HCT116 (cell line): ENCODE data around the gene ACKR4. TPM values are rescaled to one million over a fixed set of nuclear protein-coding genes. Genes with fewer than 3 reads are reported as not detected.

ENCODE experiments used
- ATAC-seq: fragments of 200-7000 bp; cut with Tn5 transposase; 2 replicates; pipeline ENCODE4 v1.9.1; 2020; ENCODE audit warnings: mild to moderate bottlenecking, moderate library complexity
- BruUV-seq: library from RNA; stranded (reverse); fragments of 400-500 nt; replicated peaks from 2 replicates; lab custom pipeline; 2021; lab: Mats Ljungman, UMichigan
- CTCF ChIA-PET: fragments of 300-600 bp; sonication (Branson Sonifier 250); formaldehyde crosslinking; loops from one replicate; lab custom pipeline; 2021; ENCODE audit warnings: antibody characterized with exemption; lab: Charles Lee
- POLR2A ChIA-PET: fragments of 300-600, 350-600 bp; sonication (Branson Sonifier 250); formaldehyde crosslinking; loops from one replicate; lab custom pipeline; 2021; ENCODE audit warnings: antibody characterized with exemption; lab: Charles Lee
- RAD21 ChIA-PET, 2 experiments: fragments of 300-600 bp; sonication (Branson Sonifier 250); formaldehyde crosslinking; loops; one replicate each; lab custom pipeline; 2023; ENCODE audit warnings: low total read pairs in 2 of 2; ENCODE audit not compliant: uncharacterized antibody in 2 of 2, unreplicated experiment in 2 of 2, low non-redundant PET in 1 of 2; lab: Charles Lee
- DNase-seq: peaks from one replicate; pipeline ENCODE4 v3.0.0-alpha.2; 2010; ENCODE audit warnings: low read depth, low spot score
- H2AFZ ChIP-seq: fragments of 200-600 bp; shearing (Covaris generic), sonication (generic); 2 replicates; pipeline ENCODE4 v1.6.1; 2017; ENCODE audit warnings: low read depth, mixed run types, mixed read lengths, antibody characterized with exemption, low read length; ENCODE audit not compliant: poor library complexity, severe bottlenecking
- H3K27ac ChIP-seq: 2 replicates; pipeline ENCODE4 v1.5.1; 2012; ENCODE audit warnings: low read depth, low read length
- H3K27me3 ChIP-seq: fragments of 200-600 bp; sonication (generic); 2 replicates; pipeline ENCODE4 v1.6.1; 2016; ENCODE audit warnings: mixed run types, low read length, mixed read lengths; ENCODE audit not compliant: insufficient read depth
- H3K36me3 ChIP-seq, 2 experiments: fragments of 200-500 bp in 1 of 2; fragments of 200-600 bp in 1 of 2; sonication (Bioruptor generic) in 1 of 2; sonication (generic) in 1 of 2; 2 replicates each; pipeline versions ENCODE4 v1.5.1 to v1.6.1; 2014 to 2016; ENCODE audit warnings: low read length in 2 of 2, inconsistent platforms in 1 of 2, mixed read lengths in 1 of 2, mixed run types in 1 of 2; ENCODE audit not compliant: insufficient read depth in 2 of 2, control insufficient read depth in 1 of 2
- H3K4me1 ChIP-seq, 2 experiments: fragments of 200-600 bp in 1 of 2; sonication (generic) in 1 of 2; 2 replicates each; pipeline versions ENCODE4 v1.5.1 to v1.6.1; 2012 to 2017; ENCODE audit warnings: low read length in 2 of 2, inconsistent platforms in 1 of 2, mild to moderate bottlenecking in 1 of 2, mixed read lengths in 1 of 2, mixed run types in 1 of 2, moderate library complexity in 1 of 2; ENCODE audit not compliant: insufficient read depth in 2 of 2, control insufficient read depth in 1 of 2
- H3K4me2 ChIP-seq: fragments of 200-600 bp; sonication (generic); 2 replicates; pipeline ENCODE4 v1.6.1; 2017; ENCODE audit warnings: mixed run types, low read length, mixed read lengths
- H3K4me3 ChIP-seq, 2 experiments: fragments of 200-600 bp in 1 of 2; sonication (generic) in 1 of 2; replicated peaks in 1 of 2; 2 replicates each; pipeline ENCODE4 v1.5.1; 2011 to 2016; ENCODE audit warnings: low read length in 2 of 2, control low read depth in 1 of 2, low read depth in 1 of 2, mild to moderate bottlenecking in 1 of 2, mixed read lengths in 1 of 2, mixed run types in 1 of 2
- H3K79me2 ChIP-seq: fragments of 200-600 bp; sonication (generic); 2 replicates; pipeline ENCODE4 v1.6.1; 2017; ENCODE audit warnings: mild to moderate bottlenecking, mixed run types, low read length, moderate library complexity, mixed read lengths; ENCODE audit not compliant: insufficient read depth
- H3K9ac ChIP-seq: fragments of 200-600 bp; sonication (generic); 2 replicates; pipeline ENCODE4 v1.6.1; 2016; ENCODE audit warnings: low read length, mixed read lengths
- H3K9me2 ChIP-seq: fragments of 200-600 bp; sonication (generic), shearing (Covaris generic); 2 replicates; pipeline ENCODE4 v1.6.1; 2017; ENCODE audit warnings: mixed run types, mild to moderate bottlenecking, moderate library complexity; ENCODE audit not compliant: insufficient read depth
- H3K9me3 ChIP-seq, 2 experiments: fragments of 200-500 bp in 1 of 2; fragments of 200-600 bp in 1 of 2; sonication (Bioruptor generic) in 1 of 2; sonication (generic) in 1 of 2; 2 replicates each; pipeline ENCODE4 v1.6.1; 2014 to 2017; ENCODE audit warnings: low read length in 2 of 2, mixed read lengths in 2 of 2, inconsistent platforms in 1 of 2, low read depth in 1 of 2, mild to moderate bottlenecking in 1 of 2, mixed run types in 1 of 2, moderate library complexity in 1 of 2; ENCODE audit not compliant: control insufficient read depth in 1 of 2, insufficient read depth in 1 of 2
- H4K20me1 ChIP-seq: fragments of 200-600 bp; sonication (generic), shearing (Covaris generic); 2 replicates; pipeline ENCODE4 v1.6.1; 2017; ENCODE audit warnings: mixed run types, mild to moderate bottlenecking, moderate library complexity; ENCODE audit not compliant: insufficient read depth
- ATF3 ChIP-seq: IDR thresholded peaks from 2 replicates; pipeline ENCODE4 v1.6.1; 2012
- CTCF ChIP-seq, 3 experiments: fragments of 200-600 bp in 1 of 3; sonication (generic) in 1 of 3; IDR thresholded peaks in 2 of 3; conservative IDR thresholded peaks in 1 of 3; 2 replicates each; pipeline ENCODE4 v1.5.1; 2012 to 2017; ENCODE audit warnings: low read depth in 2 of 3, low read length in 2 of 3, antibody characterized with exemption in 1 of 3, borderline replicate concordance in 1 of 3, control low read depth in 1 of 3, mild to moderate bottlenecking in 1 of 3, mixed read lengths in 1 of 3, mixed run types in 1 of 3, moderate library complexity in 1 of 3; ENCODE audit not compliant: insufficient read depth in 1 of 3
- EGR1 ChIP-seq: IDR thresholded peaks from 2 replicates; pipeline ENCODE4 v1.6.1; 2012; ENCODE audit warnings: low read depth
- ELF1 ChIP-seq: IDR thresholded peaks from 2 replicates; pipeline ENCODE4 v1.6.1; 2012; ENCODE audit warnings: low read depth, borderline replicate concordance
- EZH2 ChIP-seq: fragments of 200-600 bp; sonication (generic); IDR thresholded peaks from 2 replicates; pipeline ENCODE4 v1.6.1; 2017; ENCODE audit warnings: antibody characterized with exemption, mixed run types
- EZH2phosphoT487 ChIP-seq: fragments of 200-600 bp; IDR thresholded peaks from 2 replicates; pipeline ENCODE4 v1.6.1; 2018; ENCODE audit warnings: antibody characterized with exemption, borderline replicate concordance
- POLR2AphosphoS5 ChIP-seq: IDR thresholded peaks from 2 replicates; pipeline ENCODE4 v1.6.1; 2011; ENCODE audit warnings: mild to moderate bottlenecking, low read depth, low read length, moderate library complexity
- REST ChIP-seq: IDR thresholded peaks from 2 replicates; pipeline ENCODE4 v1.6.1; 2012; ENCODE audit warnings: low read depth
- SP1 ChIP-seq: IDR thresholded peaks from 2 replicates; pipeline ENCODE4 v1.6.1; 2012; ENCODE audit warnings: low read depth
- YY1 ChIP-seq: IDR thresholded peaks from 2 replicates; pipeline ENCODE4 v1.6.1; 2011; ENCODE audit warnings: low read length, low read depth, moderate library complexity, mild to moderate bottlenecking; ENCODE audit not compliant: insufficient replicate concordance; ENCODE audit errors: extremely low read depth
- ZFX ChIP-seq: fragments of 450-650 bp; IDR thresholded peaks from 2 replicates; pipeline ENCODE4 v1.6.1; 2017
- ZNF274 ChIP-seq: fragments of 200-500 bp; sonication (Bioruptor generic); IDR thresholded peaks from 2 replicates; pipeline ENCODE4 v1.6.1; 2014; ENCODE audit warnings: mild to moderate bottlenecking, low read depth, low read length, inconsistent platforms
- intact Hi-C: fragments of 100-400 bp; cut with micrococcal nuclease; formaldehyde crosslinking; loops from 2 replicates; pipeline ENCODE4 v1.10.0; 2022
- total RNA-seq: library from RNA; stranded (reverse); gene quantifications from one replicate; pipeline ENCODE4 v1.2.1, GENCODE V29; 2021; ENCODE audit not compliant: unreplicated experiment

Gene ACKR4
- total RNA-seq, 1 experiment from 2014 or later = 0.12 TPM

- ATAC-seq = no peak
- Histone ChIP-seq H3K4me1 (peaks cover 0 to 10% of the 10 kb centered on the region in 2 experiments; a peak in 2 of 4 replicates), H4K20me1 (no peaks in the 10 kb centered on the region), H3K9ac (no peak overlapping the region), H3K27me3 (no peaks in the 10 kb centered on the region), H3K27ac (no peak overlapping the region), H3K9me3 (no peaks in the 10 kb centered on the region), H3K4me2 (no peak overlapping the region), H3K9me2 (no peaks in the 10 kb centered on the region), H3K4me3 (no peak overlapping the region), H2AFZ (no peak overlapping the region), H3K79me2 (no peaks in the 10 kb centered on the region), H3K36me3 (no peaks in the 10 kb centered on the region)
- no peak for TF ChIP-seq POLR2AphosphoS5
- TF ChIP-seq CTCF (IDR thresholded peaks at IDR 0.05 in 2 of 3, conservative IDR thresholded peaks at IDR 0.05 in 1 of 3; ENCODE audit: borderline replicate concordance in 1 of 3, insufficient read depth in 1 of 3, low read depth in 2 of 3, low read length in 2 of 3) = no peak
- no peak for TF ChIP-seq ZFX
- TF ChIP-seq ZNF274 = no peak
- no peak for TF ChIP-seq EGR1
- TF ChIP-seq EZH2phosphoT487 = no peak
- no peak for TF ChIP-seq ELF1
- TF ChIP-seq EZH2 = no peak
- no peak for TF ChIP-seq SP1
- no peak for TF ChIP-seq REST
- TF ChIP-seq YY1 = no peak
- no peak for TF ChIP-seq ATF3
- intact Hi-C loops = loop anchor here (10.0 kb wide), 1 partner anchor 836 kb away; no protein-coding TSS in a partner anchor
- BruUV-seq = no TSS peak
- no peak for DNase-seq
- ChIA-PET CTCF (no interaction called here), RAD21 (no interaction called here), POLR2A (no interaction called here)
These were observed 47.9 kb upstream of the ACKR4 start for GRCh38 chr3:132549169-132549568.
